ENCODE data around the gene SLC25A44. TPM values are rescaled to one million over a fixed set of nuclear protein-coding genes. Genes with fewer than 3 reads are reported as not detected.
A peak's percentile ranks its signal among the peaks of the same experiment; 100 is the strongest.

The SLC25A44 gene
- total RNA-seq, 1 experiment from 2014 or later, result 28.1 TPM

DNA sequence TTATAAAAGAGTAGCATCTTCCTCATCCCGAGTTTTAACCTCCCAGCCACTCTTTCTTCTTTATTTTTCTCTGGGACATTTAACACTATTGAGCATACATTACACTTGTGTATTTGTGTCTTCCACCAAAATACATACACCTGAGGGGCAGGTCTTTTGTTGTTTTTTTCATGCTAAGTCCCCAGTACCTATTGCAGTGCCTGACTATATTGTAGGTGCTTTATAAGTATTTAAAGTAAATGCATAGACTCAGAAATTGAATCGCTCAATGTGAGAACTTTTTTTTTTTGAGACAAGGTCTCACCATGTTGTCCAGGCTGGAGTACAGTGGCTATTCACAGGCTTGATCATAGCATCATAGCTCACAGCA is 48.3 kb upstream of the SLC25A44 start:
- Histone ChIP-seq H4K20me1 (ENCODE audit: low read length) (no peaks in the 10 kb centered on the region), H2AFZ (ENCODE audit: low read length) (no peak overlapping the region), H3K4me2 (ENCODE audit: low read length) (0 out of 2 replicates have a peak overlapping the region, but pooled peaks have one; percentile 4), H3K9ac (ENCODE audit: low read length) (no peak overlapping the region), H3K27me3 (ENCODE audit: low read length) (no peaks in the 10 kb centered on the region), H3K4me3 (ENCODE audit: low read length) (no peak overlapping the region), H3K9me2 (replicated peaks; ENCODE audit: low read length) (no peaks in the 10 kb centered on the region), H3K27ac (ENCODE audit: low read length) (no peak overlapping the region), H3F3A (ENCODE audit: low read length, unreplicated experiment) (peaks cover 8% of the 10 kb centered on the region), H3K79me2 (ENCODE audit: low read length) (no peaks in the 10 kb centered on the region), H3K4me1 (ENCODE audit: insufficient read depth, low read length) (peaks cover 15% of the 10 kb centered on the region), H3K36me3 (ENCODE audit: low read depth, low read length) (no peaks in the 10 kb centered on the region), H3K9me3 (ENCODE audit: low read length) (no peaks in the 10 kb centered on the region)
- no peak; the same call in 1 of the 2 replicates for ATAC-seq
- TF ChIP-seq EZH2phosphoT487 (IDR thresholded peaks at IDR 0.05; ENCODE audit: borderline replicate concordance, low read length), result no peak
- no peak for TF ChIP-seq EZH2 (IDR thresholded peaks at IDR 0.05; ENCODE audit: low read length, unreplicated experiment)
- TF ChIP-seq, protein P1, sequence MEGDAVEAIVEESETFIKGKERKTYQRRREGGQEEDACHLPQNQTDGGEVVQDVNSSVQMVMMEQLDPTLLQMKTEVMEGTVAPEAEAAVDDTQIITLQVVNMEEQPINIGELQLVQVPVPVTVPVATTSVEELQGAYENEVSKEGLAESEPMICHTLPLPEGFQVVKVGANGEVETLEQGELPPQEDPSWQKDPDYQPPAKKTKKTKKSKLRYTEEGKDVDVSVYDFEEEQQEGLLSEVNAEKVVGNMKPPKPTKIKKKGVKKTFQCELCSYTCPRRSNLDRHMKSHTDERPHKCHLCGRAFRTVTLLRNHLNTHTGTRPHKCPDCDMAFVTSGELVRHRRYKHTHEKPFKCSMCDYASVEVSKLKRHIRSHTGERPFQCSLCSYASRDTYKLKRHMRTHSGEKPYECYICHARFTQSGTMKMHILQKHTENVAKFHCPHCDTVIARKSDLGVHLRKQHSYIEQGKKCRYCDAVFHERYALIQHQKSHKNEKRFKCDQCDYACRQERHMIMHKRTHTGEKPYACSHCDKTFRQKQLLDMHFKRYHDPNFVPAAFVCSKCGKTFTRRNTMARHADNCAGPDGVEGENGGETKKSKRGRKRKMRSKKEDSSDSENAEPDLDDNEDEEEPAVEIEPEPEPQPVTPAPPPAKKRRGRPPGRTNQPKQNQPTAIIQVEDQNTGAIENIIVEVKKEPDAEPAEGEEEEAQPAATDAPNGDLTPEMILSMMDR (conservative IDR thresholded peaks at IDR 0.05; ENCODE audit: low read depth, low read length), result no peak
- CTCF ChIA-PET, result interaction anchor here (0.5 to 1.1 kb wide), 17 partner anchors 16 to 211 kb away, joined by 3 to 74 read pairs (median 4); partner anchors contain the start of gene PMF1
- DNase-seq, result no peak
- intact Hi-C loops (cut with micrococcal nuclease), result loop anchor here (1.0 to 10.0 kb wide), 4 partner anchors 49 to 169 kb away; partner anchors contain the start of gene SLC25A44
- POLR2A ChIA-PET (ENCODE audit: unreplicated experiment), result interaction anchor here (0.6 kb wide), 2 partner anchors 50 to 79 kb away, joined by 4 to 7 read pairs; no protein-coding TSS in a partner anchor
- BruUV-seq (replicated peaks), result no TSS peak

DNA sequence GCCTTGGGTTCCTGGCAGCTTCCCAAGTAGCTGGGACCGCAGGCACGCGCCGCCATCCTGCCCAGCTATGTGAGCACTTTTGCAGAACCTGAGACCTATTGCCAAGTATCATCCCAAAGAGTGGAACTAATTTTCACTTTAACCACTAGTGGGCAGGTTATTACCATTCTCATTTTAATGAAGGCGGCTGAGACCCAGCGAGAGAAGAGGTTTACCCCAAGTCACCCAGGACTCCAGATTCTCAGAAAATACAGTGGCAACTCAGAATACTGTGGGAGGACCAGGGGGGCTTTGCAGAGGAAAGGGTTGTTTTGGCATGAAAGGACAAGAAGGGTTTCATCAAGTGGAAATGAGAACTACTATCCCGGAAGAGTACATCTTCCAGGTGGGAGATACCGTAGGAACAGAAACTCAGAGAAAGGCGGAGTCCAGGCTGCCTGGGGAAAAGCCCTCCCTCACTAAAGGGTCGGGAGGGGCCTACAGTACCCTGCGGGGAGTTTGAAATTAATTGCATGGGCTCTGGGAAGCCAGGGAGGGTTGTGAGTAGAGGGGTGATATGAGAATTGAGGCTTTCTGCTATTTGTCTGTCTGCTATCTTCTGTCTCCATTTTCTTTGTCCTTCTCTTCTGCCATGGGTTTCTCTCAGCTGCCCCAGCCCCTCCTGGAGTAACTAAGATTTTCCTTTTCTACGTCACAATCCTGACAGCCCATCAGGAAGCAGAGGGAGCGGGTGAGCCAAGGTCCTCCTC is 47.7 kb upstream of the SLC25A44 start:
- H3K79me2 ChIP-seq (ENCODE audit: low read length), result no peaks in the 10 kb centered on the region
- H3K9me2 ChIP-seq (replicated peaks; ENCODE audit: low read length), result no peaks in the 10 kb centered on the region
- no peaks in the 10 kb centered on the region for H4K20me1 ChIP-seq (ENCODE audit: low read length)
- no peak overlapping the region for H2AFZ ChIP-seq (ENCODE audit: low read length)
- peaks cover 15% of the 10 kb centered on the region for H3K4me1 ChIP-seq (ENCODE audit: insufficient read depth, low read length)
- DNase-seq (peak; percentile 97), ATAC-seq (peak; percentile 81)
- BruUV-seq (replicated peaks), result no TSS peak
- peak overlapping the region; percentile 9 for H3K9ac ChIP-seq (ENCODE audit: low read length)
- ChIA-PET POLR2A (ENCODE audit: unreplicated experiment) (interaction anchor here (0.6 kb wide), 2 partner anchors 51 to 79 kb away, joined by 4 to 7 read pairs; no protein-coding TSS in a partner anchor), CTCF (interaction anchor here (0.5 to 1.9 kb wide), 18 partner anchors 15 to 210 kb away, joined by 3 to 74 read pairs (median 4); partner anchors contain the start of gene PMF1)
- intact Hi-C loops (cut with micrococcal nuclease), result loop anchor here (1.0 to 10.0 kb wide), 4 partner anchors 48 to 169 kb away; partner anchors contain the start of gene SLC25A44
- peaks cover 2% of the 10 kb centered on the region for H3F3A ChIP-seq (ENCODE audit: low read length, unreplicated experiment)
- no peaks in the 10 kb centered on the region for H3K27me3 ChIP-seq (ENCODE audit: low read length)
- 0 out of 2 replicates have a peak overlapping the region, but pooled peaks have one; percentile 1 for H3K27ac ChIP-seq (ENCODE audit: low read length)
- H3K4me3 ChIP-seq (ENCODE audit: low read length), result no peak overlapping the region
- TF ChIP-seq EZH2phosphoT487 (IDR thresholded peaks at IDR 0.05; ENCODE audit: borderline replicate concordance, low read length) (no peak), EZH2 (IDR thresholded peaks at IDR 0.05; ENCODE audit: low read length, unreplicated experiment) (no peak)
- TF ChIP-seq, protein P1 (conservative IDR thresholded peaks at IDR 0.05; ENCODE audit: low read depth, low read length), result peak; percentile 85
- peak overlapping the region; percentile 36; the same call in 1 of the 2 replicates for H3K4me2 ChIP-seq (ENCODE audit: low read length)
- no peaks in the 10 kb centered on the region for H3K9me3 ChIP-seq (ENCODE audit: low read length)
- no peaks in the 10 kb centered on the region for H3K36me3 ChIP-seq (ENCODE audit: low read depth, low read length)

Data from PC-3 (cell line).